HFFc6 (cell line): ENCODE data around the gene HLA-B. TPM values are rescaled to one million over a fixed set of nuclear protein-coding genes. Genes with fewer than 3 reads are reported as not detected.
"Not testable (repeated sequence)": the region's sequence is repeated elsewhere in the genome, so short reads cannot be mapped to it uniquely, and the experiment has no call there.

Experiments used
- DNase-seq: peaks from one replicate; pipeline ENCODE4 v3.0.0-alpha.2; 2018
- H3K27ac Mint-ChIP-seq: 2 replicates; pipeline ENCODE4 v1.8.0; 2020; ENCODE audit warnings: mild to moderate bottlenecking, mixed read lengths
- H3K27me3 Mint-ChIP-seq: 2 replicates; pipeline ENCODE4 v1.8.0; 2021; ENCODE audit warnings: mild to moderate bottlenecking, moderate library complexity, mixed read lengths; ENCODE audit not compliant: insufficient read depth
- H3K36me3 Mint-ChIP-seq: 2 replicates; pipeline ENCODE4 v1.8.0; 2021; ENCODE audit warnings: low read depth, mixed read lengths
- H3K4me1 Mint-ChIP-seq: 2 replicates; pipeline ENCODE4 v1.8.0; 2020; ENCODE audit warnings: low read depth, mixed read lengths
- H3K4me3 Mint-ChIP-seq: 2 replicates; pipeline ENCODE4 v1.8.0; 2020; ENCODE audit warnings: mild to moderate bottlenecking, moderate library complexity, mixed read lengths
- H3K9me3 Mint-ChIP-seq: 2 replicates; pipeline ENCODE4 v1.8.0; 2020; ENCODE audit warnings: mild to moderate bottlenecking, mixed read lengths
- CTCF ChIP-seq: fragments of 200-600 bp; sonication (generic); IDR thresholded peaks from 2 replicates; pipeline ENCODE4 v1.5.0; 2021; ENCODE audit warnings: antibody characterized with exemption, mild to moderate bottlenecking
- total RNA-seq, 6 experiments: library from RNA; stranded (reverse); fragmentation: NEBNext Ultra II Directional; extraction: Animal tissue kit (Norgen Biotek cat#: 25700); gene quantifications; 2 replicates in 1 of 6; 3 replicates in 5 of 6; pipeline ENCODE4 v1.2.3, GENCODE V29; 2021

HLA-B gene
- total RNA-seq, 6 experiments from 2014 or later: 74.1 to 178 (median 162) TPM

- Mint-ChIP-seq H3K27me3 (peaks cover 2% of the 10 kb centered on the region), H3K4me1 (peaks cover 57% of the 10 kb centered on the region), H3K9me3 (no peaks in the 10 kb centered on the region), H3K27ac (peak overlapping the region; percentile 77), H3K36me3 (peaks cover 10% of the 10 kb centered on the region; the same call in 1 of the 2 replicates), H3K4me3 (peak overlapping the region; percentile 89)
- TF ChIP-seq CTCF: no peak
- peak; percentile 89 for DNase-seq
Observed at GRCh38 chr6:31401403-31401802, 44.4 kb upstream of the HLA-B start.

GRCh38 chr6:31400467-31401289 is 43.7 kb upstream of the HLA-B start:
- H3K9me3 Mint-ChIP-seq: no peaks in the 10 kb centered on the region
- peaks cover 10% of the 10 kb centered on the region; the same call in 1 of the 2 replicates for H3K36me3 Mint-ChIP-seq
- peak overlapping the region; percentile 77 for H3K27ac Mint-ChIP-seq
- peak; percentile 28 for DNase-seq
- H3K4me3 Mint-ChIP-seq: peak overlapping the region; percentile 89
- H3K4me1 Mint-ChIP-seq: peaks cover 49% of the 10 kb centered on the region
- TF ChIP-seq CTCF: no peak
- H3K27me3 Mint-ChIP-seq: peaks cover 2% of the 10 kb centered on the region

- peaks cover 10% of the 10 kb centered on the region; the same call in 1 of the 2 replicates for H3K36me3 Mint-ChIP-seq
- DNase-seq: peak; percentile 89
- peaks cover 45% of the 10 kb centered on the region for H3K4me1 Mint-ChIP-seq
- H3K9me3 Mint-ChIP-seq: no peaks in the 10 kb centered on the region
- TF ChIP-seq CTCF: peak; percentile 88
- H3K4me3 Mint-ChIP-seq: peak overlapping the region; percentile 89
- H3K27ac Mint-ChIP-seq: peak overlapping the region; percentile 77
- H3K27me3 Mint-ChIP-seq: peaks cover 2% of the 10 kb centered on the region
Observed at GRCh38 chr6:31399589-31400466, 42.8 kb upstream of the HLA-B start.

GRCh38 chr6:31397901-31398525 is 41.0 kb upstream of the HLA-B start:
- H3K27ac Mint-ChIP-seq: no peak overlapping the region
- H3K4me3 Mint-ChIP-seq: no peak overlapping the region
- H3K36me3 Mint-ChIP-seq: peaks cover 10% of the 10 kb centered on the region; the same call in 1 of the 2 replicates
- peaks cover 34% of the 10 kb centered on the region for H3K4me1 Mint-ChIP-seq
- H3K27me3 Mint-ChIP-seq: peaks cover 3% of the 10 kb centered on the region; the same call in 1 of the 2 replicates
- no peak for TF ChIP-seq CTCF
- no peaks in the 10 kb centered on the region for H3K9me3 Mint-ChIP-seq
- no peak for DNase-seq

GRCh38 chr6:31397153-31397499 is 40.1 kb upstream of the HLA-B start:
- not testable (repeated sequence) for DNase-seq, H3K9me3 Mint-ChIP-seq, H3K27ac Mint-ChIP-seq, H3K27me3 Mint-ChIP-seq, H3K36me3 Mint-ChIP-seq, H3K4me3 Mint-ChIP-seq
- peaks cover 26% of the 10 kb centered on the region for H3K4me1 Mint-ChIP-seq
